Muscle layer of duodenum (tissue), 2 donors: Measurements from ENCODE around the gene UNC45B.

Experiments
- H3K27ac ChIP-seq: one replicate; pipeline ENCODE4 v1.7.0; 2013; ENCODE audit warnings: mild to moderate bottlenecking, low read length
- H3K27me3 ChIP-seq: one replicate; pipeline ENCODE4 v1.7.0; 2013; ENCODE audit warnings: low read depth, mild to moderate bottlenecking, control low read depth, low read length
- H3K36me3 ChIP-seq, 2 donors: one replicate each; pipeline ENCODE4 v1.7.0; 2013; ENCODE audit warnings: low read length in 2 of 2, control low read depth in 1 of 2, mild to moderate bottlenecking in 1 of 2; ENCODE audit not compliant: insufficient read depth in 2 of 2, control insufficient read depth in 1 of 2
- H3K4me1 ChIP-seq, 2 donors: one replicate each; pipeline ENCODE4 v1.7.0; 2013; ENCODE audit warnings: low read length in 2 of 2, mild to moderate bottlenecking in 2 of 2, control low read depth in 1 of 2, moderate library complexity in 1 of 2; ENCODE audit not compliant: insufficient read depth in 2 of 2, control insufficient read depth in 1 of 2
- H3K4me3 ChIP-seq, 2 donors: one replicate each; pipeline ENCODE4 v1.7.0; 2013; ENCODE audit warnings: low read length in 2 of 2, low read depth in 1 of 2, mild to moderate bottlenecking in 1 of 2
- H3K9me3 ChIP-seq, 2 donors: one replicate each; pipeline ENCODE4 v1.7.0; 2013; ENCODE audit warnings: low read length in 2 of 2, control low read depth in 1 of 2, mild to moderate bottlenecking in 1 of 2; ENCODE audit not compliant: control insufficient read depth in 1 of 2
- donor health status: healthy.

The UNC45B gene

GRCh38 chr17:35127751-35128514 is 19.7 kb upstream of the UNC45B start:
- Histone ChIP-seq H3K36me3 (peaks cover 16 to 21% of the 10 kb centered on the region in 2 donors), H3K4me3 (no peak overlapping the region), H3K9me3 (no peaks in the 10 kb centered on the region), H3K4me1 (no peaks in the 10 kb centered on the region), H3K27me3 (no peaks in the 10 kb centered on the region), H3K27ac (no peak overlapping the region)

GRCh38 chr17:35129154-35129972 is 18.3 kb upstream of the UNC45B start:
- Histone ChIP-seq H3K27ac (no peak overlapping the region), H3K36me3 (peaks cover 29 to 35% of the 10 kb centered on the region in 2 donors), H3K27me3 (no peaks in the 10 kb centered on the region), H3K4me1 (no peaks in the 10 kb centered on the region), H3K4me3 (no peak overlapping the region), H3K9me3 (no peaks in the 10 kb centered on the region)

GRCh38 chr17:35129973-35130351 is 17.7 kb upstream of the UNC45B start:
- Histone ChIP-seq H3K27ac (no peak overlapping the region), H3K9me3 (no peaks in the 10 kb centered on the region), H3K4me3 (no peak overlapping the region), H3K4me1 (no peaks in the 10 kb centered on the region), H3K27me3 (no peaks in the 10 kb centered on the region), H3K36me3 (peaks cover 33 to 39% of the 10 kb centered on the region in 2 donors)

DNA sequence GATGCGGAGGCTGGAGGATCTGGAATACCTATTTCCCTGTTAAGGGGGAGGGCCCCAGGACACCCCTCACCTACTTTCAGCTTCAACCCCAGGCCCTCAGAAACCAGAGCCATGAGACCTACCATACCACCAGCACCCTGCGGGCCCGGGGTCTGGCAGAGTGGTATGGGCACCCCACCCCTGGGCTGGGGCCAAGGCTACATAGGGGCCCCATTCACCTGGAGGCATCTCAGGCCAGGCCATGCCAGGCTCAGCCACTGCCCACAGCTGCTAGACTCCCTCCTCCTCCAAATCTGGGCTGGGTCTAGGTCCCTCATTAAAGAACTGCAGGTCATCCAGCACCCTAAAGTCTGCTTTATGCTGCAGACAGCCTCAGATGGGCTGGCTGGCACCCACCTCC is 17.2 kb upstream of the UNC45B start:
- Histone ChIP-seq H3K4me3 (no peak overlapping the region), H3K27me3 (no peaks in the 10 kb centered on the region), H3K27ac (no peak overlapping the region), H3K36me3 (peaks cover 38 to 44% of the 10 kb centered on the region in 2 donors), H3K9me3 (no peaks in the 10 kb centered on the region), H3K4me1 (no peaks in the 10 kb centered on the region)

DNA sequence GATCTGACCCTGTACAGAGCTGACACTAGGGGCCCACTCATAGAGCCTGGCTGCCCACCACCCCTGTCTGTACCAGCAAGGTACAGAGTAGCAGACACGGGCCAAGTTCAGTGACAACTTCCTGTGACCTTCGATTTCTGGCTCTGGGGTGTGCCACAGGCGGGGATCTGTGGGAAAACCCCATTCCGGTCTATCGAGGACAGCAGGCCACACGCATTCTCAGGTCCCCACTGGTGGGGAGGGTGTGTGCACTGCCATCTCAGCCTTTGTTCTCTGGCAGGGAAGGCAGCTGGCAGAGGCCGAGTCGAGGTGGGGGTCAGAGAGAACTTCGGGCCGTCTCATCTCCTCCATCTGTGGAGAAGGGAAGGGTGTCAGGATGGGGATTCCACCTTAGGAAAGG is 15.5 kb upstream of the UNC45B start:
- Histone ChIP-seq H3K27ac (no peak overlapping the region), H3K36me3 (peaks cover 52 to 61% of the 10 kb centered on the region in 2 donors), H3K9me3 (no peaks in the 10 kb centered on the region), H3K4me1 (no peaks in the 10 kb centered on the region), H3K27me3 (no peaks in the 10 kb centered on the region), H3K4me3 (no peak overlapping the region)

DNA sequence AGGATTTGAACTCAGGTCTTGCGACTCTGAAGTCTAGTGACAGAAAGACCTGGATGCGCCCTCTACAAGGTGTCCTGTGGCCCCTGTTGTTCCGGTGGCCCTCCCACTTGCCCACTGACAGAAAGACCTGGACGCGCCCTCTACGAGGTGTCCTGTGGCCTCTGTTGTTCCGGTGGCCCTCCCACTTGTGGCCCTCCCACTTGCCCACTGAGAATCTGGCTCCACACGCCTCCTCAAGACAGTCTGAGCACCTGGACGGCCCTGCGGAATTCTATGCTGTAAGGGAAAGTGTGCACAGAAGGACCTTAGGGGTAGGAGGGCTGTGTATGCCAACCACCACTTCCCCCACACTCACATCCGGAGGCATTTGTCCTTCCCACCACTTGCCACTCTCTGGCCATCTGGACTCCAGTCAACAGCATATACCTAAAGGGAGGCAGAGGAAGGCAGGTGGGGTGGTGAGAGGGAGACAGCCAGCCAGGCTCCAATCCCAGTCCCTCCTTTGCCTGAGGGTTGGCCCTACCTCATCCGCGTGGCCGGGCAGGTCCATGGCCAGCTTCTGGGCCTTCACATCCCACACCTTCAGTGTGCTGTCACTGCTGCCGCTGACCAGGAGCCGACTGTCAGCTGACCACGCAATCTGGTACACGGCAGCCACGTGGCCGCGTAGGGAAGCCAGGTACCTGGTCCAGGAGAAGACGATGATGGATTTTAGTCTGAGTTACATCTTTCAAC is 14.6 kb upstream of the UNC45B start:
- Histone ChIP-seq H3K27me3 (no peaks in the 10 kb centered on the region), H3K27ac (no peak overlapping the region), H3K4me3 (no peak overlapping the region), H3K9me3 (no peaks in the 10 kb centered on the region), H3K4me1 (no peaks in the 10 kb centered on the region), H3K36me3 (peaks cover 59 to 69% of the 10 kb centered on the region in 2 donors)

GRCh38 chr17:35135322-35135721 is 12.3 kb upstream of the UNC45B start:
- Histone ChIP-seq H3K27ac (no peak overlapping the region), H3K36me3 (peaks cover 61 to 80% of the 10 kb centered on the region in 2 donors), H3K4me3 (no peak overlapping the region), H3K27me3 (no peaks in the 10 kb centered on the region), H3K4me1 (no peaks in the 10 kb centered on the region), H3K9me3 (no peaks in the 10 kb centered on the region)

DNA sequence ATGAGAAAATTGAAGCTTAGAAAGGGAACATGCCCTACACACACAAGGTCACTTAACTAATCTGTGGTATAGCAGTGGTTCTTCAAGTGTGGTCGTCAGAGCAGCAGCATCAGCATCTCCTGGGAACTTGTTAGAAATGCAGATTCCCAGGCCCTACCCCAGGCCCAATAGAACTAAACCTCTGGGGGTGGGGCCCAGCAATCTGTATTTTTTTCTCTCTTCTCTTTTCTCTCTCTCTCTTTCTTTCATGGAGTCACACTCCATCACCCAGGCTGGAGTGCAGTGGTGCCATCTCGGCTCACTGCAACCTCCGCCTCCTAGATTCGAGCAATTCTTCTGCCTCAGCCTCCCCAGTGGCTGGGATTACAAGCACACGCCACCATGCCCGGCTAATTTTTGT is 9.4 kb upstream of the UNC45B start:
- no peaks in the 10 kb centered on the region for H3K27me3 ChIP-seq
- no peak overlapping the region for H3K4me3 ChIP-seq
- no peak overlapping the region for H3K27ac ChIP-seq
- H3K36me3 ChIP-seq, result peaks cover 43 to 56% of the 10 kb centered on the region in 2 donors
- H3K4me1 ChIP-seq, result peaks cover 0 to 8% of the 10 kb centered on the region in 2 donors
- no peaks in the 10 kb centered on the region for H3K9me3 ChIP-seq

DNA sequence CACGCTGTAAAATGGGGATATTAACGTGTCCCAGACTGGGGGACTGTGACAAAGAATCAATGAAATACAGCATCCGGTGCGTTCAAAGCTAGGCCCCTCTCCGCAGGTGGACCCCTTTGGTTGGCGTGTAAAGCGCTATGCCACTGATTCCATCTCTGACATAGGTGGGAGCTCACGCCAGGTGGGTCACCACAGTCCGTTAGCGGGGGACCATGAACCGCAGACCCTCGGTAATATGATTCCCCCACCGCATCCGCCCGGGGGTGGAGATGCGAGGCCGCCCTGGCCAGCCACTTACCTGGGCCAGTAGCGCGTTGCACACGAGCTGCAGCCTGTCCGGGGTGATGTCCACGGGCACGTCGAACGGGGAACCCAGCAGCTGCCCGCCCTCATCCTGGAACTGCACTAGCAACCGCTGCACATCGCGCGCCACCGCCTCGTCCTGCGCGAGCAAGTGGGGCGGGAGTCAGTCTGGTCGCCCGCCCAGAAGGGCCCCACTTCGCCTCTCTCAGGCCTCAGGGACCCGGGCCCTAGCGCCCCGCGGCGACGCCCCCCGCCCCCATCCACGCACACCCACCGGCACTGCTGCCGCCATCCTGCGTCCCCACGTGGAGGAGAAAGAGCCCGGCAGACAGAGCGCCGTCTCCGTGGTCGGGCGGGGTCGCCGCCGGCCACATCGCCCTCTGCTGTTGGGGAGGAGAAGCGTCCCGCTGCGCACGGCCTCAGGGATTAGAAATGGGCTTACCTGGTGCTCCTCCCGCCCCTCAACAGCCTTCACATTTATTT is 5.7 kb upstream of the UNC45B start, which contains the start of gene NLE1:
Gene NLE1 (minus strand): TSS at position 623 of the 786 bp plus-strand sequence. CDS start 28 bp downstream, at position 595.
- Histone ChIP-seq H3K4me1 (peaks cover 0 to 8% of the 10 kb centered on the region in 2 donors), H3K27me3 (no peaks in the 10 kb centered on the region), H3K27ac (no peak within 1 kb of the TSS), H3K4me3 (peak within 1 kb of the TSS; percentile 86 to 87), H3K36me3 (peaks cover 11 to 21% of the 10 kb centered on the region in 2 donors), H3K9me3 (no peaks in the 10 kb centered on the region)

- Histone ChIP-seq H3K4me1 (peaks cover 0 to 8% of the 10 kb centered on the region in 2 donors), H3K27me3 (no peaks in the 10 kb centered on the region), H3K27ac (no peak overlapping the region), H3K9me3 (no peaks in the 10 kb centered on the region), H3K36me3 (peaks cover 6 to 16% of the 10 kb centered on the region in 2 donors), H3K4me3 (peak overlapping the region; percentile 86 to 87)
Measured at GRCh38 chr17:35142467-35142796, 5.2 kb upstream of the UNC45B start.
